ENCODE results near the gene SERPINB5.

SERPINB5 gene

DNA sequence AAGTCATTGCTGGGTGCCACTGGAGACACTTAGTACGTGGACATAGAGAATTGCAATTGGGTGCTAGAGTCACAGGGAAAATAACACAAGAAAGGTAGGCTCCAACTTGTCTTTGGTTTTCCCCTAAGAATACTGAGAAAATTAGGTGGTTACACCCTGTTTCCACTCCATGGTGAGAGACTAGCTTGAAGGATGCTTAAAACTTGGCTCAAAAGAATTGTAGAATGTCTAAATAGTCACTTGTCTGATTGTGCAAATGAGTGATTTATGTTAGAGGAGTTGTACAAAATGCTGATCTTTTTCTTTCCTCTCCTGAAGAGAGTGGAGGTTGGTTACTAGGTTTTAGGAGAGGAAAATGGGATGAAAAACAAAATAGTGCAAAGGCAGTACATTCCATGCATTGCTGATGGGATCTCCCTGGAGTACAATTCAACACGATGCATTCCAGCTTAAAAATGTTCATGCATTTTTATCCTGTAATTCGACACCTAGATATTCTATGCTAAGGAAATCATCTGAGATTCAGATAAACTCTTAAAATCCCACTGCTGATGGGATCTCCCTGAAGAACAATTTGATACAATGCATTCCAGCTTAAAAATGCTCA lies 63.2 kb downstream of the SERPINB5 start:
- no peak for TF ChIP-seq SIN3A (IDR thresholded peaks at IDR 0.05; ENCODE audit: borderline replicate concordance, insufficient read depth, low read length)
- no peak for TF ChIP-seq TAF1 (IDR thresholded peaks at IDR 0.05; ENCODE audit: borderline replicate concordance, insufficient read depth, low read length)
- TF ChIP-seq, protein P1, sequence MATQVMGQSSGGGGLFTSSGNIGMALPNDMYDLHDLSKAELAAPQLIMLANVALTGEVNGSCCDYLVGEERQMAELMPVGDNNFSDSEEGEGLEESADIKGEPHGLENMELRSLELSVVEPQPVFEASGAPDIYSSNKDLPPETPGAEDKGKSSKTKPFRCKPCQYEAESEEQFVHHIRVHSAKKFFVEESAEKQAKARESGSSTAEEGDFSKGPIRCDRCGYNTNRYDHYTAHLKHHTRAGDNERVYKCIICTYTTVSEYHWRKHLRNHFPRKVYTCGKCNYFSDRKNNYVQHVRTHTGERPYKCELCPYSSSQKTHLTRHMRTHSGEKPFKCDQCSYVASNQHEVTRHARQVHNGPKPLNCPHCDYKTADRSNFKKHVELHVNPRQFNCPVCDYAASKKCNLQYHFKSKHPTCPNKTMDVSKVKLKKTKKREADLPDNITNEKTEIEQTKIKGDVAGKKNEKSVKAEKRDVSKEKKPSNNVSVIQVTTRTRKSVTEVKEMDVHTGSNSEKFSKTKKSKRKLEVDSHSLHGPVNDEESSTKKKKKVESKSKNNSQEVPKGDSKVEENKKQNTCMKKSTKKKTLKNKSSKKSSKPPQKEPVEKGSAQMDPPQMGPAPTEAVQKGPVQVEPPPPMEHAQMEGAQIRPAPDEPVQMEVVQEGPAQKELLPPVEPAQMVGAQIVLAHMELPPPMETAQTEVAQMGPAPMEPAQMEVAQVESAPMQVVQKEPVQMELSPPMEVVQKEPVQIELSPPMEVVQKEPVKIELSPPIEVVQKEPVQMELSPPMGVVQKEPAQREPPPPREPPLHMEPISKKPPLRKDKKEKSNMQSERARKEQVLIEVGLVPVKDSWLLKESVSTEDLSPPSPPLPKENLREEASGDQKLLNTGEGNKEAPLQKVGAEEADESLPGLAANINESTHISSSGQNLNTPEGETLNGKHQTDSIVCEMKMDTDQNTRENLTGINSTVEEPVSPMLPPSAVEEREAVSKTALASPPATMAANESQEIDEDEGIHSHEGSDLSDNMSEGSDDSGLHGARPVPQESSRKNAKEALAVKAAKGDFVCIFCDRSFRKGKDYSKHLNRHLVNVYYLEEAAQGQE (IDR thresholded peaks at IDR 0.05; ENCODE audit: insufficient read depth in 1 of 2, low read depth in 2 of 2, low read length in 2 of 2) = no peak
- no peak for TF ChIP-seq POLR2AphosphoS5 (IDR thresholded peaks at IDR 0.05; ENCODE audit: low read depth, low read length)
- no peak for TF ChIP-seq FOXP2 (optimal IDR thresholded peaks at IDR 0.05; ENCODE audit: borderline replicate concordance, extremely low read depth, extremely low read length, insufficient read depth)

DNA sequence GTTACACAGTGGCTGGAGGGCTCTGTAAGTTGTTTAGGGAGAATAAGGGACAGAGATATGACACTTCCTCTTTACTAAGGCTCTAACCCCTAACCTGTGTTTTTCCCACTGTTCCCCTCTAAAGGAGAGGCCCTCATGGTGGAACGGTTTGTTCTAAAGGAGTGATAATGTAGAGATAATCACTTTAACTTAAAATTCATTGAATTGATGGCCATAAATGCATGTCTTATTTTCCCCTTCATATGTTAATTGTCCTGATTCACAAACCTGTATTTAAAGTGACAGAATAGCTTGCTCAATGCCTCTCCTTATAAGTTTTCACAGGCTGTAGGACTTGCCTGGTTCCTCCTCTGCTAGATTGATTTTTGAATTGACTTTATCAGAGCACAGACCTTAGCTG lies 65.3 kb downstream of the SERPINB5 start, which contains the start of gene SERPINB12:
TSS of gene SERPINB12 (plus strand) at position 301 of the 400 bp plus-strand sequence. CDS start 13,791 bp downstream, outside the sequence.
- TF ChIP-seq SIN3A (IDR thresholded peaks at IDR 0.05; ENCODE audit: borderline replicate concordance, insufficient read depth, low read length) = no peak
- TF ChIP-seq FOXP2 (optimal IDR thresholded peaks at IDR 0.05; ENCODE audit: borderline replicate concordance, extremely low read depth, extremely low read length, insufficient read depth) = no peak
- TF ChIP-seq TAF1 (IDR thresholded peaks at IDR 0.05; ENCODE audit: borderline replicate concordance, insufficient read depth, low read length) = no peak
- TF ChIP-seq, protein P1 (IDR thresholded peaks at IDR 0.05; ENCODE audit: insufficient read depth in 1 of 2, low read depth in 2 of 2, low read length in 2 of 2) = no peak
- TF ChIP-seq POLR2AphosphoS5 (IDR thresholded peaks at IDR 0.05; ENCODE audit: low read depth, low read length) = no peak

DNA sequence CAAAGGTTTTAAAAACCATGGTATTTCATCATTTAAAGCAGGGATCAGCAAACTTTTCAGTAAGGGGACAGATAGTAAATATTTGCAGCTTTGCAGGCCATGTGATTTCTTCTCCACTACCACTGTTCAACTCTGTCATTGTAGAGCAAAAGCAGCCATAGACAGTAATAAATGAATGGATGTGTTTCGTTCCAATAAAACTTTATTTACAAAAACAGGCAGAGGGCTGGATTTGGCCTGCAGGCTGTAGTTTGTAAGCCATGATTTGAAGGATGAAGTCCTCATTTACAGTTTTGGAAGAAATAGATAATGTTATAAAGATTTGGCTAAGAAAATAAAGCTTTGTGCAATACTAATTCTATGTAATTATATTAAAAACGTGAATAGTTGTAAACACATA lies 67.3 kb downstream of the SERPINB5 start:
- TF ChIP-seq POLR2AphosphoS5 (IDR thresholded peaks at IDR 0.05; ENCODE audit: low read depth, low read length) (no peak), SIN3A (IDR thresholded peaks at IDR 0.05; ENCODE audit: borderline replicate concordance, insufficient read depth, low read length) (no peak), FOXP2 (optimal IDR thresholded peaks at IDR 0.05; ENCODE audit: borderline replicate concordance, extremely low read depth, extremely low read length, insufficient read depth) (no peak), TAF1 (IDR thresholded peaks at IDR 0.05; ENCODE audit: borderline replicate concordance, insufficient read depth, low read length) (no peak)
- TF ChIP-seq, protein P1 (IDR thresholded peaks at IDR 0.05; ENCODE audit: insufficient read depth in 1 of 2, low read depth in 2 of 2, low read length in 2 of 2) = no peak

DNA sequence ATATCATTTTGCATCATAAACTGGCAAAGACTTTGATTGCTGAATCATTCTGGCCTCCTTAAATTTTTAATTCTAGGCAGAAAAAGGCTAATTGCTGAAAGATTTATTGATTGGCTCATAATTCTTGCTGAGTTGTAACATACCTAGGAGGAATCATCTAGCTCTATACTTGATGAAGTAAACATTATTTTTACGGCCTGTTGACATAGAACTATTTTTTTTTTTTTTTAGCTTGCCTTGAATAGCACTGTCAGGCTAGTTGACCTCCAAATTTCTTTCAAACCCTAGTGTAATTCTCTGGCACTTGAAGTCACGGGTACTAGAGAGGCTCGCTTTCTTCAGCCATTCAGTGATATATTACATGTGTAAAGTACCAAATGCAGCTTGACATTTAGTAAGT lies 68.2 kb downstream of the SERPINB5 start:
- TF ChIP-seq FOXP2 (optimal IDR thresholded peaks at IDR 0.05; ENCODE audit: borderline replicate concordance, extremely low read depth, extremely low read length, insufficient read depth) (no peak), POLR2AphosphoS5 (IDR thresholded peaks at IDR 0.05; ENCODE audit: low read depth, low read length) (no peak), SIN3A (IDR thresholded peaks at IDR 0.05; ENCODE audit: borderline replicate concordance, insufficient read depth, low read length) (no peak), TAF1 (IDR thresholded peaks at IDR 0.05; ENCODE audit: borderline replicate concordance, insufficient read depth, low read length) (no peak)
- TF ChIP-seq, protein P1 (IDR thresholded peaks at IDR 0.05; ENCODE audit: insufficient read depth in 1 of 2, low read depth in 2 of 2, low read length in 2 of 2) = no peak

Data from PFSK-1 (cell line).